MM.1S (cell line): ENCODE results near the gene RPS6KC1.

Source experiments
- DNase-seq: peaks from one replicate; pipeline ENCODE4 v3.0.0-alpha.2; 2015
- H2AFZ ChIP-seq: fragments of 300-600 bp; sonication (generic); 2 replicates; pipeline ENCODE4 v1.6.0; 2016; ENCODE audit warnings: antibody characterized with exemption, low read length
- H3F3A ChIP-seq: fragments of 300-600 bp; sonication (generic); 2 replicates; pipeline ENCODE4 v1.6.1; 2016; ENCODE audit warnings: mild to moderate bottlenecking, antibody characterized with exemption, low read length, moderate library complexity, mixed read lengths; ENCODE audit not compliant: insufficient read depth
- H3K27ac ChIP-seq: fragments of 300-600 bp; sonication (generic); 2 replicates; pipeline ENCODE4 v1.5.1; 2016; ENCODE audit warnings: mild to moderate bottlenecking, low read length
- H3K27me3 ChIP-seq: fragments of 300-600 bp; sonication (generic); replicated peaks from 2 replicates; pipeline ENCODE4 v1.6.0; 2016; ENCODE audit warnings: low read length; ENCODE audit not compliant: insufficient read depth
- H3K36me3 ChIP-seq: fragments of 300-600 bp; sonication (generic); replicated peaks from 2 replicates; pipeline ENCODE4 v1.6.1; 2016; ENCODE audit warnings: mild to moderate bottlenecking, low read length, mixed read lengths; ENCODE audit not compliant: insufficient read depth
- H3K4me1 ChIP-seq: fragments of 300-600 bp; sonication (generic); 2 replicates; pipeline ENCODE4 v1.6.1; 2016; ENCODE audit warnings: low read length, mixed read lengths
- H3K4me2 ChIP-seq: fragments of 300-600 bp; sonication (generic); 2 replicates; pipeline ENCODE4 v1.6.0; 2016; ENCODE audit warnings: low read depth, low read length
- H3K4me3 ChIP-seq: fragments of 300-600 bp; sonication (generic); 2 replicates; pipeline ENCODE4 v1.5.1; 2016; ENCODE audit warnings: low read length, mixed read lengths
- H3K79me2 ChIP-seq: fragments of 300-600 bp; sonication (generic); 2 replicates; pipeline ENCODE4 v1.6.1; 2016; ENCODE audit warnings: mixed run types, low read length, mixed read lengths
- H3K9ac ChIP-seq: fragments of 300-600 bp; sonication (generic); 2 replicates; pipeline ENCODE4 v1.6.1; 2016; ENCODE audit warnings: low read length, mixed read lengths
- H3K9me2 ChIP-seq: fragments of 300-600 bp; sonication (generic); replicated peaks from 2 replicates; pipeline ENCODE4 v1.6.1; 2016; ENCODE audit warnings: mild to moderate bottlenecking, low read length, mixed read lengths; ENCODE audit not compliant: insufficient read depth
- H3K9me3 ChIP-seq: fragments of 300-600 bp; sonication (generic); replicated peaks from 2 replicates; pipeline ENCODE4 v1.6.1; 2016; ENCODE audit warnings: mild to moderate bottlenecking, low read length, mixed read lengths; ENCODE audit not compliant: insufficient read depth
- H4K20me1 ChIP-seq: fragments of 300-600 bp; sonication (generic); 2 replicates; pipeline ENCODE4 v1.6.1; 2016; ENCODE audit warnings: mild to moderate bottlenecking, low read length, moderate library complexity, mixed read lengths; ENCODE audit not compliant: insufficient read depth
- CTCF ChIP-seq: fragments of 300-600 bp; sonication (generic); IDR thresholded peaks from 2 replicates; pipeline ENCODE4 v1.5.1; 2016; ENCODE audit warnings: antibody characterized with exemption, low read length, mixed read lengths
- EZH2 ChIP-seq: fragments of 300-600 bp; sonication (generic); optimal IDR thresholded peaks from 2 replicates; pipeline ENCODE3; 2017; ENCODE audit warnings: low read depth, mild to moderate bottlenecking, antibody characterized with exemption, low read length, mixed read lengths
- EZH2phosphoT487 ChIP-seq: fragments of 300-600 bp; sonication (generic); IDR thresholded peaks from 2 replicates; pipeline ENCODE4 v1.6.1; 2018; ENCODE audit warnings: antibody characterized with exemption, low read length

Gene RPS6KC1

GRCh38 chr1:213247038-213247437 is 196.0 kb downstream of the RPS6KC1 start:
- TF ChIP-seq EZH2phosphoT487 = no peak
- TF ChIP-seq EZH2 = no peak
- no peak for TF ChIP-seq CTCF
- no peak overlapping the region for H2AFZ ChIP-seq
- no peaks in the 10 kb centered on the region for H3K27me3 ChIP-seq
- H3F3A ChIP-seq = no peaks in the 10 kb centered on the region
- H3K27ac ChIP-seq = no peak overlapping the region
- H3K4me2 ChIP-seq = no peak overlapping the region
- DNase-seq = no peak
- no peaks in the 10 kb centered on the region for H3K9me2 ChIP-seq
- no peak overlapping the region for H3K9ac ChIP-seq
- H4K20me1 ChIP-seq = no peaks in the 10 kb centered on the region
- H3K9me3 ChIP-seq = no peaks in the 10 kb centered on the region
- no peak overlapping the region for H3K4me3 ChIP-seq
- H3K79me2 ChIP-seq = no peaks in the 10 kb centered on the region
- H3K36me3 ChIP-seq = no peaks in the 10 kb centered on the region
- H3K4me1 ChIP-seq = no peaks in the 10 kb centered on the region; the same call in 1 of the 2 replicates

- Histone ChIP-seq H3K36me3 (no peaks in the 10 kb centered on the region), H3K9me2 (no peaks in the 10 kb centered on the region), H3K27me3 (no peaks in the 10 kb centered on the region), H4K20me1 (no peaks in the 10 kb centered on the region), H3K9ac (no peak overlapping the region), H3F3A (no peaks in the 10 kb centered on the region), H3K9me3 (no peaks in the 10 kb centered on the region), H3K4me1 (no peaks in the 10 kb centered on the region; the same call in 1 of the 2 replicates), H3K4me3 (no peak overlapping the region), H3K27ac (no peak overlapping the region), H3K79me2 (no peaks in the 10 kb centered on the region), H2AFZ (no peak overlapping the region), H3K4me2 (no peak overlapping the region)
- no peak for DNase-seq
- no peak for TF ChIP-seq CTCF
Measured at GRCh38 chr1:213249395-213249794, 198.4 kb downstream of the RPS6KC1 start.

DNA sequence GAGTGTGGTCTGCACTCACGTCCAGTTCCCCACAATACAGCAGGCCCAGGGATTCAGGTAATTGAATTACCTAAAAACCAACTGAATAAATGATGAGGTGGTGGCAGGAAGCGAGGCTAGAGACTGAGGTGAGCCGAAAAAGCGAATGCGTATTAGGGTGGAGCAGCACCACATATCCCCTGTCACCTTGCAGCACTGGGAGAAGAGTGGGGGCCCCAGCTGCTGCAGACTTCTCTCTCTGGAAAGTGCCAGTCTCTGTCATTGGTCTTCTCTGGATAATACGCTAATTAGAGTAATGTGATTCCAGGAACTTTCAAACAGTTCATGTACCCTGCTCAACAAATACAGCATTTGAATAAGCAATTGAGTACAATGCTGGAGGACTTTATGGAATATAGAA is 199.0 kb downstream of the RPS6KC1 start:
- TF ChIP-seq EZH2phosphoT487 (no peak), CTCF (no peak), EZH2 (no peak)
- Histone ChIP-seq H3K27ac (no peak overlapping the region), H3K36me3 (no peaks in the 10 kb centered on the region), H4K20me1 (no peaks in the 10 kb centered on the region), H3K4me2 (no peak overlapping the region), H3K79me2 (no peaks in the 10 kb centered on the region), H3K4me1 (no peaks in the 10 kb centered on the region), H3F3A (no peaks in the 10 kb centered on the region), H3K27me3 (no peaks in the 10 kb centered on the region), H3K9ac (no peak overlapping the region), H3K4me3 (no peak overlapping the region), H3K9me3 (no peaks in the 10 kb centered on the region), H3K9me2 (no peaks in the 10 kb centered on the region), H2AFZ (no peak overlapping the region)
- DNase-seq = no peak

DNA sequence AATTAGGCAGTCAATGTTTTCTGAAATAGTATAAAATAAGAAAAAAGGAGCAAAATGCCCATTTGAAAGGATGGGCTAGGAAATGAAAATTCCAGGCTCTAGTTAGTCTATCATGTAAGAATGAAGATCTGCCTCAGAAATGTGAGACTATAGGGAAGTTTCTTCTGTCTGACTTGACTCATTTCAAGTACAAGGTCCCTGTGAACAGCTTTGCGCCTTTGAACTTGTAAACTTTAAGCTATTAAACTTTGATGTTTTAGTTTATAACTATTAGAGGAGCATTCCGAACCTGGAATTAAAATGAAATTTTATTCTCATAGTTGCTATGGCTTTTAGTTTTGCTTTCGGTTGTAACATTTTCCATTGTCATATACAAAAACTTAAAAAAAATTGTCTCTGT is 199.4 kb downstream of the RPS6KC1 start:
- Histone ChIP-seq H3K27me3 (no peaks in the 10 kb centered on the region), H3K79me2 (no peaks in the 10 kb centered on the region), H3K4me3 (no peak overlapping the region), H4K20me1 (no peaks in the 10 kb centered on the region), H3K4me1 (no peaks in the 10 kb centered on the region), H3K36me3 (no peaks in the 10 kb centered on the region), H3K27ac (no peak overlapping the region), H3K9ac (no peak overlapping the region), H3K9me3 (no peaks in the 10 kb centered on the region), H3K4me2 (no peak overlapping the region), H3F3A (no peaks in the 10 kb centered on the region), H2AFZ (no peak overlapping the region), H3K9me2 (no peaks in the 10 kb centered on the region)
- TF ChIP-seq CTCF (no peak), EZH2phosphoT487 (no peak), EZH2 (no peak)
- no peak for DNase-seq
